ENCODE data around the gene CMIP. TPM values are rescaled to one million over a fixed set of nuclear protein-coding genes. Genes with fewer than 3 reads are reported as not detected.

CMIP gene
- total RNA-seq, 1 donor from 2014 or later = 46.6 TPM

DNA sequence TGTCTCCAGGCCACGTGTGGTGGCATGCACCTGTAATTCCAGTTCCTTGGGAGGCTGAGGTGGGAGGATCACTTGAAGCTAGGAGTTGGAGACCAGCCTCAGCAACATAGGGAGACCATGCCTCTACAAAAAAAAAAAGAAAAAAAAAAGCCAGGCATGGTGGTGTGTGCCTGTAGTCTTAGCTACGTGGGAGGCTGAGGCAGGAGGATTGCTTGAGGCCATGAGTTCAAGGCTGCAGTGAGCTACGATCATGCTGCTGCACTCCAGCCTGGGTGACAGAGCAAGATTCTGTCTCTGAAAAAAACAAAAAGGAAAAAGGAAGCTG lies 103.9 kb downstream of the CMIP start:
- Mint-ChIP-seq H3K4me3 (no peak overlapping the region), H3K36me3 (no peaks in the 10 kb centered on the region), H3K27ac (peak overlapping the region; percentile 83), H3K9me3 (no peaks in the 10 kb centered on the region), H3K27me3 (no peaks in the 10 kb centered on the region), H3K4me1 (ENCODE audit: unreplicated experiment) (peaks cover 57% of the 10 kb centered on the region)
- no peak for DNase-seq (ENCODE audit: extremely low spot score, unreplicated experiment)
- TF ChIP-seq, protein P1, sequence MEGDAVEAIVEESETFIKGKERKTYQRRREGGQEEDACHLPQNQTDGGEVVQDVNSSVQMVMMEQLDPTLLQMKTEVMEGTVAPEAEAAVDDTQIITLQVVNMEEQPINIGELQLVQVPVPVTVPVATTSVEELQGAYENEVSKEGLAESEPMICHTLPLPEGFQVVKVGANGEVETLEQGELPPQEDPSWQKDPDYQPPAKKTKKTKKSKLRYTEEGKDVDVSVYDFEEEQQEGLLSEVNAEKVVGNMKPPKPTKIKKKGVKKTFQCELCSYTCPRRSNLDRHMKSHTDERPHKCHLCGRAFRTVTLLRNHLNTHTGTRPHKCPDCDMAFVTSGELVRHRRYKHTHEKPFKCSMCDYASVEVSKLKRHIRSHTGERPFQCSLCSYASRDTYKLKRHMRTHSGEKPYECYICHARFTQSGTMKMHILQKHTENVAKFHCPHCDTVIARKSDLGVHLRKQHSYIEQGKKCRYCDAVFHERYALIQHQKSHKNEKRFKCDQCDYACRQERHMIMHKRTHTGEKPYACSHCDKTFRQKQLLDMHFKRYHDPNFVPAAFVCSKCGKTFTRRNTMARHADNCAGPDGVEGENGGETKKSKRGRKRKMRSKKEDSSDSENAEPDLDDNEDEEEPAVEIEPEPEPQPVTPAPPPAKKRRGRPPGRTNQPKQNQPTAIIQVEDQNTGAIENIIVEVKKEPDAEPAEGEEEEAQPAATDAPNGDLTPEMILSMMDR (conservative IDR thresholded peaks at IDR 0.05) = no peak

DNA sequence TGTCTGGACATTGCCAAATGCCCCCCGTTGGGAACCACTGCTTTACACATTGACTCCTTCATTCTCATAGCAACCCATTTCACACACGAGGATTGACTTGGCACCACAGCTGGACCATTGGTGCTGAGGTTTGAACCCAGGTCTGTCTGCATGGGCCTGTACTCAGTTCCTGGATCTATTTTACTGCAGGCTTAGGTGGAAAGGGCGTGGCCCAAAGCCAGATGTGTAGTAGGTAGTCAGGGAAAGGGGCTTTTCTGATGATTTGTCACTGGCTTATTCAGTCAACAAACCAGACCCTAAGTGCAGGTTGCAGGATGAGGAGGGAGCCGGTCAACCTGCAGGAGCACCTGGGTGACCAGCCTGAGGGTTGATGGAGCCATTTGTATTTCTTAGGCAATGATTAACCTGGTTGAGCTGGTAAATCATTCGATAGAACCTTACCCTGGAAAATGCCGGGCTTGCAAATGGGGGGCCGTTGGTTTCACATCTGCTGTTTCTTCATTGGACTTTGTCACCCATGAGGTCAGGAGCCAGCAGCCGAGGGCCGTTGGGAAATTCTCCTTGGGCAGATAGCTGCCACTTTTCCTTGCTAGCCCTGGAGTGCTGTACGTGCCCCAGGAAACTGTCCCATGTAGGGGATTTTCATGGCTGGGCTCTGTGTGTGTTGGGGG lies 104.4 kb downstream of the CMIP start:
- no peaks in the 10 kb centered on the region for H3K9me3 Mint-ChIP-seq
- peak overlapping the region; percentile 75 for H3K4me3 Mint-ChIP-seq
- DNase-seq (ENCODE audit: extremely low spot score, unreplicated experiment) = no peak
- H3K27me3 Mint-ChIP-seq = no peaks in the 10 kb centered on the region
- H3K27ac Mint-ChIP-seq = peak overlapping the region; percentile 83
- H3K36me3 Mint-ChIP-seq = no peaks in the 10 kb centered on the region
- H3K4me1 Mint-ChIP-seq (ENCODE audit: unreplicated experiment) = peaks cover 53% of the 10 kb centered on the region
- TF ChIP-seq, protein P1 (conservative IDR thresholded peaks at IDR 0.05) = no peak

DNA sequence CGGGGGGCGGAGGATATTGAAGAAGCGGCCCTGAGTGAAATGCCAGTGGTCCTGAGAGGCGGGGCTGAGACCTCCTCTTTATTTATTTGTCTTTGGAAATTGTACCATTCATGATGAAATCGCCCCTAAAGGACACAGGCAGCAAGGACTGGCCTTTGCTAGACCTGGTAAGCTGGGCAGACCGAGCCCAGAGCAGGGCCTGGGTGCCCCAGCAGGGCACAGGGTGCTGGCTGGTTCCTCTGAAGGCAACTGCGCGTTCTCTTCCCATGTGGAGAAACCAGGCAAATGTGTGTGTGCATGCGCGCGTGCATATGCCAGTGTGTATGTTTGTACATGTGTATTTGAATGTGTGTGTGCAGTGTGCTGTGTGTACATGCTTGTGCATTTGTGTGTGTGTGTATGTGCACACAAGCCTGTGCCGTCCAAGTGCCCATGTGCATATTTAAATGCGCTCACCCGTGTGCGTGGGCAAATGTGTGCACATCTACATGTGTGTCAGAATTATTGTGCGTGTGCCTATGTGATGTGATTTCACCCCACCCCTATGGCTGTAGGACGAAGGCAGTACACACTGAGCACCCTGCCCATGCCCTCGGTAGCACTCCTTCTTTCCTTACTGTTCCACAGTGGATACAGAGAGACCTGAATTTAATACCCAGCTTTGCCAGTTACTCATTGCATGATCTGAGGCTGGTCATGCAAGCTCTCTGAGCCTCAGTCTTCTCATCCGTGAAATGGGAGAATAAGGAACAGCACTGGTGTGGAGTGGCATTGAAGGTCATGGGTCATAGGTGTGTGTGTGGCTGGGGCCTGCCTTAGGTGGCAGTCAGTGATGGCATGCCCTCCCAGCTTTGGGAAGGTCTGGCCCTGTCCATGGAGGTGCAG lies 105.2 kb downstream of the CMIP start:
- Mint-ChIP-seq H3K36me3 (no peaks in the 10 kb centered on the region), H3K9me3 (no peaks in the 10 kb centered on the region), H3K27me3 (no peaks in the 10 kb centered on the region), H3K4me1 (ENCODE audit: unreplicated experiment) (peaks cover 54% of the 10 kb centered on the region), H3K27ac (peak overlapping the region; percentile 83), H3K4me3 (peak overlapping the region; percentile 75)
- TF ChIP-seq, protein P1 (conservative IDR thresholded peaks at IDR 0.05) = no peak
- no peak for DNase-seq (ENCODE audit: extremely low spot score, unreplicated experiment)

GRCh38 chr16:81550432-81550808 lies 105.8 kb downstream of the CMIP start:
- no peaks in the 10 kb centered on the region for H3K9me3 Mint-ChIP-seq
- TF ChIP-seq, protein P1 (conservative IDR thresholded peaks at IDR 0.05) = no peak
- no peaks in the 10 kb centered on the region for H3K27me3 Mint-ChIP-seq
- no peaks in the 10 kb centered on the region for H3K36me3 Mint-ChIP-seq
- no peak overlapping the region for H3K4me3 Mint-ChIP-seq
- no peak for DNase-seq (ENCODE audit: extremely low spot score, unreplicated experiment)
- peaks cover 48% of the 10 kb centered on the region for H3K4me1 Mint-ChIP-seq (ENCODE audit: unreplicated experiment)
- no peak overlapping the region for H3K27ac Mint-ChIP-seq

- Mint-ChIP-seq H3K27me3 (no peaks in the 10 kb centered on the region), H3K4me3 (peak overlapping the region; percentile 49), H3K36me3 (no peaks in the 10 kb centered on the region), H3K27ac (peak overlapping the region; percentile 66), H3K4me1 (ENCODE audit: unreplicated experiment) (peaks cover 40% of the 10 kb centered on the region), H3K9me3 (no peaks in the 10 kb centered on the region)
- TF ChIP-seq, protein P1 (conservative IDR thresholded peaks at IDR 0.05) = no peak
- no peak for DNase-seq (ENCODE audit: extremely low spot score, unreplicated experiment)
Observed at GRCh38 chr16:81551151-81551808, 106.7 kb downstream of the CMIP start.
